AG09309 (cell line): ENCODE measurements around the gene SPESP1.

ENCODE experiments used
- DNase-seq: peaks from one replicate; pipeline ENCODE4 v3.0.0-alpha.2; 2010; ENCODE audit warnings: low read depth
- H3K4me3 ChIP-seq: 2 replicates; pipeline ENCODE4 v1.5.1; 2011; ENCODE audit warnings: mild to moderate bottlenecking, low read depth, low read length, moderate library complexity; ENCODE audit not compliant: control insufficient read depth
- TF ChIP-seq, protein P1 (sequence below): IDR thresholded peaks from 2 replicates; pipeline ENCODE4 v1.5.1; 2011; ENCODE audit warnings: mild to moderate bottlenecking, low read depth, low read length, inconsistent platforms; ENCODE audit not compliant: insufficient read depth, control insufficient read depth; ENCODE audit errors: missing control alignments

Gene SPESP1

DNA sequence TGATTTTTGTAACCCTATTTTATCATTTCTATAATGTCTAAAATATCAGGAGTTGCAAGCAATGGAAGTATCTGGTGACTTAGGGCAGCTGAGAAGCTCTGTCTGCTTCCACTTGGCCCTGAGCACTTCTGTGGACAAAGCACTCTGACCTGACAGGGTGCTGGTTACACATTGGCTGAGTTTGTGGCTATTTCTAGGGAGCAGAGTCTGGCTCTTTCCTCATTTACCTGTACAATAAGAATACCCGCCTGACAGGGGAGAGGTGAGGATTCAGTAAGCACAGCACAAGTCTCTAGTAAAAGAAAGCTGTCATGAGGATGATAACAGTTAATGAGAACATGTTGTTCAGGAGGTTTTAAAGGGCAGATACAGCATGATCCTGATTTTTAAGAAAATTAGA is 33.3 kb upstream of the SPESP1 start:
- no peak for DNase-seq
- no peak overlapping the region for H3K4me3 ChIP-seq
- TF ChIP-seq, protein P1, sequence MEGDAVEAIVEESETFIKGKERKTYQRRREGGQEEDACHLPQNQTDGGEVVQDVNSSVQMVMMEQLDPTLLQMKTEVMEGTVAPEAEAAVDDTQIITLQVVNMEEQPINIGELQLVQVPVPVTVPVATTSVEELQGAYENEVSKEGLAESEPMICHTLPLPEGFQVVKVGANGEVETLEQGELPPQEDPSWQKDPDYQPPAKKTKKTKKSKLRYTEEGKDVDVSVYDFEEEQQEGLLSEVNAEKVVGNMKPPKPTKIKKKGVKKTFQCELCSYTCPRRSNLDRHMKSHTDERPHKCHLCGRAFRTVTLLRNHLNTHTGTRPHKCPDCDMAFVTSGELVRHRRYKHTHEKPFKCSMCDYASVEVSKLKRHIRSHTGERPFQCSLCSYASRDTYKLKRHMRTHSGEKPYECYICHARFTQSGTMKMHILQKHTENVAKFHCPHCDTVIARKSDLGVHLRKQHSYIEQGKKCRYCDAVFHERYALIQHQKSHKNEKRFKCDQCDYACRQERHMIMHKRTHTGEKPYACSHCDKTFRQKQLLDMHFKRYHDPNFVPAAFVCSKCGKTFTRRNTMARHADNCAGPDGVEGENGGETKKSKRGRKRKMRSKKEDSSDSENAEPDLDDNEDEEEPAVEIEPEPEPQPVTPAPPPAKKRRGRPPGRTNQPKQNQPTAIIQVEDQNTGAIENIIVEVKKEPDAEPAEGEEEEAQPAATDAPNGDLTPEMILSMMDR: no peak

DNA sequence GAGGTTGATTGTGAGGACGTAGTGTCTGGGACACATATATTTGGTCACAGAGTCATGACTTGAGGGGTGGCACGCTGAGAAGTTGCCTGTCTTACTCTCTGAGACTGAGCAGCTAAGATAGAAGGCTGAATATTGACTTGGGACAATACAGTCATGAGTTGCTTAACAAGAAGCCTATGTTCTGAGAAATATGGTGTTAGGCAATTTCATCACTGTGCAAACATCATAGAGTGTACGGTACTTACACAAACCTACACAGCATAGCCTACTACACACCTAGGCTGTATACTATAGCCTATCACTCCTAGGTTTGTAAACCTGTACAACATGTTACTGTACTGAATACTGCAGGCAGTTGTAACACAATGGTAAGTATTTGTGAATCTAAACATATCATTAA is 30.3 kb upstream of the SPESP1 start:
- DNase-seq: no peak
- no peak overlapping the region for H3K4me3 ChIP-seq
- TF ChIP-seq, protein P1: no peak

DNA sequence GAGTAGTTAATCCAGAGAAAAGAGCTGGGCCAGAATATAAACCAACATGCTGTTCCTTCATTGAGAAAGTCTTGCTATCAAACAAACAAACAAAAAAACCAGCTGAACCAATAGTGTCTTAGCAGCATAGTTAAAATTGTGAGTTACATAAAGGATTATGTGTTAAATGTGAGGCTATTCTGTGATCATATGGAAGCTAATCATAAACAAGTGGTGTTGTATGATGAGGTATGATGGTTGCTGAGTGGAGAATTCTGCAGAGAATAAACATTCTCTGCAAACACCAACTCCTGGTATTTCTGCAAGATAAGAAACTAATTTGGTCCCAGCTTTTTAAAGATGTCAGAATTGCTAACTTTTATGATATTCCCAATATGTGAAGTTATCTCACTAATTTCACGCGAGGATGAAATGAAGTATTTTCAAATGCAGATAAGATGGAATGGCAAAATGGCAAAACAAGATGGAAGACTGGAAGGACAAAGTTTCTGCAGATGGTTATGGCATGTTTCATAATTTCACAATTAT is 22.9 kb upstream of the SPESP1 start:
- no peak for DNase-seq
- no peak overlapping the region for H3K4me3 ChIP-seq
- TF ChIP-seq, protein P1: no peak

DNA sequence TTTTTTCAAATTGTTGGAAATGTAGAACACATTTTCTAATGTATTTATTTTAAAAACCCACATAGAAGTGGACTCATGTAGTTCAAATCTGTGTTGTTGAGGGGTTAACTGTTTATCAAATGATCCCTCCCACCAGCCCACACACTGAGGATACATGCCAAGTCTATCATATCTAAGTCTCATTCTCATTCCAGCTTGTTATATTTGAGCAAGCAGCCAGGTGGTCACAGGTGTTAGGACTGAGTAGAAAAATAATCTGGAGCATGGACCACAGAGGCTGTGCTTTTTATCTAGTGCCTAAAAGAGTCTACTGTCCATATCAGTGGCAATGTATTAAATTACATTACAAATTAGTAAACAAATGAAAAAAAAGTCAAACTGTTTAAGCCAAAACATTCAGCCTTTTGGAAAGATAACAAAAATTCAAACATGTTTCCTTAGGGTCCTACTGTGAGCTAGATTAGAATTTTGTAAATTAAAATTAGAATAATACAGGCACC is 20.7 kb upstream of the SPESP1 start:
- no peak for DNase-seq

DNA sequence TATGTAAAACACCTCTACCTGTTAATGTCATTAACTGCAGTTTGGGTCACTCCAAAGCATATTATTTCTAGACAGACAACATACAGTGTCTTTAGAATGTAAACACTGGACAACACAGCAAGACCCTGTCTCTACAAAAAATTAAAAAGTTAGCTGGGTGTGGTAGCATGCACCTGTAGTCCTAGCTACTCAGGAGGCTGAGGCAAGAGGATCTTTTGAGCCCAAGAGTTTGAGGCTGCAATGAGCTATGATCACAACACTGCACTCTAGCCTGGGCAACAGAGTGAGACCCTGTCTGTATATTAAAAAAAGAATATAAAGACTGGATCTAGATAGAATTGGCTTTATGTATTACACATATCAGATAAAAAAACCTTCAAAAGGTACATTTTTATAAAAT is 20.0 kb upstream of the SPESP1 start:
- no peak for DNase-seq
- H3K4me3 ChIP-seq: no peak overlapping the region
- TF ChIP-seq, protein P1: no peak

More for the DNA sequence above, 20.7 kb upstream of the SPESP1 start:
- TF ChIP-seq, protein P1: no peak
- no peak overlapping the region for H3K4me3 ChIP-seq

DNA sequence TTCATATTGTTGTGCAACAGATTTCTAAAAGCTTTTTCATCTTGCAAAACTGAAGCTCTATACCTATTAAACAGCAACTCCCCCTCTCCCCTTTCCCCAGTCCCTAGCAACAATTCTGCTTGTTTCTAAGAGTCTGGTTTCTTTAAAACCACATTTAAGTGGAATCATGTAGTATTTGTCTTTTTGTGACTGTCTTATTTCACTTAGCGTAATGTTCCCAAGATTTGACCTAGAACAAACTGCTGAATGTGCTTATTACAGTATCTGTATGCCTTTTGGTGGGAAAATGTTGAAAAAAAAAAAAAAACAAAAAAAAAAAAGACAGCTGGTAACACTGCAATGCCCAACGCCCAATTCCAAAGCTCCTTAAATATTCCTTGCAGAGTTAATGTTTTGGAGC is 19.5 kb upstream of the SPESP1 start:
- DNase-seq: no peak
- TF ChIP-seq, protein P1: no peak

More for the DNA sequence above, 19.5 kb upstream of the SPESP1 start:
- no peak overlapping the region for H3K4me3 ChIP-seq
